ENCODE results near the gene RNF212.
"Not testable (repeated sequence)": the region's sequence is repeated elsewhere in the genome, so short reads cannot be mapped to it uniquely, and the experiment has no call there.

RNF212 gene

GRCh38 chr4:1113311-1114009 is at the start of gene RNF212:
Gene RNF212 (minus strand): TSS chr4:1113564. CDS start chr4:1113464, 100 bp downstream.
- DNase-seq (ENCODE audit: low read depth in 2 of 2), result peak in 1 of 2 donors; percentile 6

- DNase-seq (ENCODE audit: low read depth in 2 of 2), result no peak
Measured at GRCh38 chr4:1160351-1160750, 47.0 kb upstream of the RNF212 start.

- DNase-seq (ENCODE audit: low read depth in 2 of 2), result no peak
Measured at GRCh38 chr4:1156069-1156468, 42.7 kb upstream of the RNF212 start.

- no peak for DNase-seq (ENCODE audit: low read depth in 2 of 2)
Measured at GRCh38 chr4:1155314-1155713, 42.0 kb upstream of the RNF212 start.

- no peak for DNase-seq (ENCODE audit: low read depth in 2 of 2)
Measured at GRCh38 chr4:1154523-1155182, 41.3 kb upstream of the RNF212 start.

GRCh38 chr4:1154126-1154522 is 40.8 kb upstream of the RNF212 start:
- DNase-seq (ENCODE audit: low read depth in 2 of 2), result no peak

- DNase-seq (ENCODE audit: low read depth in 2 of 2), result no peak
Measured at GRCh38 chr4:1153567-1154090, 40.3 kb upstream of the RNF212 start.

- no peak for DNase-seq (ENCODE audit: low read depth in 2 of 2)
Measured at GRCh38 chr4:1152290-1152689, 38.9 kb upstream of the RNF212 start.

- no peak for DNase-seq (ENCODE audit: low read depth in 2 of 2)
Measured at GRCh38 chr4:1151541-1151940, 38.2 kb upstream of the RNF212 start.

GRCh38 chr4:1150875-1151274 is 37.5 kb upstream of the RNF212 start:
- no peak for DNase-seq (ENCODE audit: low read depth in 2 of 2)

- DNase-seq (ENCODE audit: low read depth in 2 of 2), result no peak
Measured at GRCh38 chr4:1139860-1140259, 26.5 kb upstream of the RNF212 start.

GRCh38 chr4:1137850-1138249 is 24.5 kb upstream of the RNF212 start:
- no peak for DNase-seq (ENCODE audit: low read depth in 2 of 2)

- DNase-seq (ENCODE audit: low read depth in 2 of 2), result no peak
Measured at GRCh38 chr4:1137063-1137776, 23.9 kb upstream of the RNF212 start.

- no peak for DNase-seq (ENCODE audit: low read depth in 2 of 2)
Measured at GRCh38 chr4:1136048-1136447, 22.7 kb upstream of the RNF212 start.

- DNase-seq (ENCODE audit: low read depth in 2 of 2), result no peak
Measured at GRCh38 chr4:1133033-1133432, 19.7 kb upstream of the RNF212 start.

GRCh38 chr4:1130316-1131186 is 17.2 kb upstream of the RNF212 start:
- peak; percentile 36 to 59 for DNase-seq (ENCODE audit: low read depth in 2 of 2)

- no peak for DNase-seq (ENCODE audit: low read depth in 2 of 2)
Measured at GRCh38 chr4:1126506-1126905, 13.1 kb upstream of the RNF212 start.

GRCh38 chr4:1125466-1125865 is 12.1 kb upstream of the RNF212 start:
- not testable (repeated sequence) for DNase-seq (ENCODE audit: low read depth in 2 of 2)

- no peak for DNase-seq (ENCODE audit: low read depth in 2 of 2)
Measured at GRCh38 chr4:1124818-1125217, 11.5 kb upstream of the RNF212 start.

GRCh38 chr4:1122505-1122904 is 9.1 kb upstream of the RNF212 start:
- no peak for DNase-seq (ENCODE audit: low read depth in 2 of 2)

GRCh38 chr4:1116838-1117237 is 3.5 kb upstream of the RNF212 start:
- no peak for DNase-seq (ENCODE audit: low read depth in 2 of 2)
